GM23248 (cell line): ENCODE results near the gene HOXC11. TPM values are rescaled to one million over a fixed set of nuclear protein-coding genes. Genes with fewer than 3 reads are reported as not detected.
A peak's percentile ranks its signal among the peaks of the same experiment; 100 is the strongest.

Source experiments
- DNase-seq: peaks from one replicate; pipeline ENCODE4 v3.0.0-alpha.2; 2015
- H2AFZ ChIP-seq: fragments of 200-600 bp; sonication (generic); 2 replicates; pipeline ENCODE4 v1.6.1; 2016; ENCODE audit warnings: antibody characterized with exemption
- H3F3A ChIP-seq: fragments of 200-600 bp; sonication (generic); 2 replicates; pipeline ENCODE4 v1.6.1; 2016; ENCODE audit warnings: mild to moderate bottlenecking, antibody characterized with exemption, mixed run types; ENCODE audit not compliant: insufficient read depth
- H3K27ac ChIP-seq: fragments of 200-600 bp; sonication (generic); 2 replicates; pipeline ENCODE4 v1.5.1; 2016; ENCODE audit warnings: mild to moderate bottlenecking
- H3K27me3 ChIP-seq: fragments of 200-600 bp; sonication (generic); replicated peaks from 2 replicates; pipeline ENCODE4 v1.6.1; 2016; ENCODE audit warnings: mild to moderate bottlenecking; ENCODE audit not compliant: insufficient read depth
- H3K36me3 ChIP-seq: fragments of 200-600 bp; sonication (generic); 2 replicates; pipeline ENCODE4 v1.6.1; 2016; ENCODE audit warnings: low read depth, mild to moderate bottlenecking
- H3K4me1 ChIP-seq: fragments of 200-600 bp; sonication (generic); 2 replicates; pipeline ENCODE4 v1.6.1; 2016; ENCODE audit warnings: mild to moderate bottlenecking; ENCODE audit not compliant: insufficient read depth
- H3K4me2 ChIP-seq: fragments of 200-600 bp; sonication (generic); one replicate; pipeline ENCODE4 v1.6.1; 2016; ENCODE audit warnings: mild to moderate bottlenecking; ENCODE audit not compliant: unreplicated experiment
- H3K4me3 ChIP-seq: fragments of 200-600 bp; sonication (generic); 2 replicates; pipeline ENCODE4 v1.5.1; 2016; ENCODE audit warnings: mild to moderate bottlenecking
- H3K79me2 ChIP-seq: fragments of 200-600 bp; sonication (generic); 2 replicates; pipeline ENCODE4 v1.6.1; 2016; ENCODE audit warnings: mild to moderate bottlenecking; ENCODE audit not compliant: insufficient read depth
- H3K9ac ChIP-seq: fragments of 200-600 bp; sonication (generic); 2 replicates; pipeline ENCODE4 v1.6.1; 2016; ENCODE audit warnings: mild to moderate bottlenecking
- H3K9me2 ChIP-seq: fragments of 200-600 bp; sonication (generic); 2 replicates; pipeline ENCODE4 v1.6.1; 2016; ENCODE audit warnings: mixed run types, mild to moderate bottlenecking, moderate library complexity; ENCODE audit not compliant: insufficient read depth
- H3K9me3 ChIP-seq: fragments of 200-600 bp; sonication (generic); one replicate; pipeline ENCODE4 v1.6.1; 2017; ENCODE audit warnings: low read depth
- H4K20me1 ChIP-seq: fragments of 200-600 bp; sonication (generic); 2 replicates; pipeline ENCODE4 v1.6.0; 2016; ENCODE audit not compliant: insufficient read depth
- EZH2 ChIP-seq: fragments of 200-600 bp; sonication (generic); IDR thresholded peaks from 2 replicates; pipeline ENCODE4 v1.6.1; 2018; ENCODE audit warnings: antibody characterized with exemption, mild to moderate bottlenecking; ENCODE audit not compliant: insufficient read depth, poor library complexity, severe bottlenecking
- EZH2phosphoT487 ChIP-seq: fragments of 200-600 bp; sonication (generic); IDR thresholded peaks from 2 replicates; pipeline ENCODE4 v1.6.1; 2018; ENCODE audit warnings: antibody characterized with exemption, moderate library complexity, mild to moderate bottlenecking, low read depth; ENCODE audit not compliant: insufficient read depth
- WGBS, 2 experiments: methylation state at CpG; one replicate each; pipeline ENCODE4 v1.1.6; 2015 to 2017; ENCODE audit warnings: low lambda C conversion rate in 2 of 2, low coverage in 1 of 2; ENCODE audit errors: missing lambda C conversion rate in 2 of 2; 5-methylcytosine and 5-hydroxymethylcytosine counted together
- in situ Hi-C: fragments of 300-500 bp; cut with MboI; formaldehyde crosslinking; loops from 2 replicates; pipeline ENCODE4 v1.15.0; 2020
- polyA plus RNA-seq: library from polyadenylated mRNA; unstranded; fragments of >200 nt; fragmentation: Nextera tagmentation; extraction: Ambion mirVana; gene quantifications from 2 replicates; pipeline ENCODE4 v1.2.1, GENCODE V29; 2016
- total RNA-seq: library from RNA; depleted of rRNA; stranded (reverse); fragments of >200 nt; shearing (Covaris generic); gene quantifications from 2 replicates; pipeline ENCODE4 v1.2.3, GENCODE V29; 2014

The HOXC11 gene
- total and polyA plus RNA-seq, 2 experiments from 2014 or later = not detected

GRCh38 chr12:53994009-53994263 is 21.0 kb downstream of the HOXC11 start:
- Histone ChIP-seq H3K79me2 (no peaks in the 10 kb centered on the region), H3K27ac (no peak overlapping the region), H3K9me3 (no peaks in the 10 kb centered on the region), H3K27me3 (peaks cover 58% of the 10 kb centered on the region), H3K9ac (no peak overlapping the region), H3F3A (no peaks in the 10 kb centered on the region), H3K36me3 (no peaks in the 10 kb centered on the region), H4K20me1 (no peaks in the 10 kb centered on the region), H3K4me2 (no peak overlapping the region), H3K4me3 (no peak overlapping the region), H3K9me2 (no peaks in the 10 kb centered on the region), H3K4me1 (peaks cover 9% of the 10 kb centered on the region), H2AFZ (no peak overlapping the region)
- TF ChIP-seq EZH2phosphoT487 = no peak
- TF ChIP-seq EZH2 = no peak
- in situ Hi-C loops = no loop called here
- WGBS, 2 experiments = 24 to 25% methylated on average over 19 of the region's 19 CpGs
- no peak for DNase-seq

- Histone ChIP-seq H3K9ac (peak overlapping the region; percentile 75), H3K9me2 (no peaks in the 10 kb centered on the region), H3F3A (no peaks in the 10 kb centered on the region), H4K20me1 (no peaks in the 10 kb centered on the region), H3K4me2 (peak overlapping the region; percentile 66), H3K4me3 (peak overlapping the region; percentile 56), H3K79me2 (no peaks in the 10 kb centered on the region), H2AFZ (peak overlapping the region; percentile 70), H3K27me3 (peaks cover 53% of the 10 kb centered on the region), H3K36me3 (no peaks in the 10 kb centered on the region), H3K4me1 (peaks cover 9% of the 10 kb centered on the region), H3K27ac (no peak overlapping the region), H3K9me3 (no peaks in the 10 kb centered on the region)
- in situ Hi-C loops = no loop called here
- WGBS, 2 experiments = 22 to 24% methylated on average over 47 to 58 of the region's 60 CpGs
- TF ChIP-seq EZH2 (peak; percentile 86), EZH2phosphoT487 (no peak)
- DNase-seq = no peak
Observed at GRCh38 chr12:53994264-53995001, 21.5 kb downstream of the HOXC11 start.

GRCh38 chr12:53995002-53995377 is 22.1 kb downstream of the HOXC11 start:
- Histone ChIP-seq H3K9me2 (no peaks in the 10 kb centered on the region), H3K9ac (peak overlapping the region; percentile 75), H3K79me2 (no peaks in the 10 kb centered on the region), H3K27ac (no peak overlapping the region), H3F3A (no peaks in the 10 kb centered on the region), H3K9me3 (no peaks in the 10 kb centered on the region), H3K4me3 (peak overlapping the region; percentile 56), H4K20me1 (no peaks in the 10 kb centered on the region), H3K4me1 (peaks cover 8% of the 10 kb centered on the region; the same call in 1 of the 2 replicates), H3K27me3 (peaks cover 48% of the 10 kb centered on the region), H3K4me2 (peak overlapping the region; percentile 66), H3K36me3 (no peaks in the 10 kb centered on the region), H2AFZ (peak overlapping the region; percentile 70)
- TF ChIP-seq EZH2phosphoT487 (0 out of 2 replicates have a peak, but pooled peaks have one; percentile 54), EZH2 (peak; percentile 63)
- in situ Hi-C loops = no loop called here
- peak; percentile 62 for DNase-seq
- 10% methylated on average over 17 of the region's 17 CpGs for WGBS, 2 experiments

- H3F3A ChIP-seq = no peaks in the 10 kb centered on the region
- H3K79me2 ChIP-seq = 0 out of 2 replicates have a peak, but pooled peaks cover 1% of the 10 kb centered on the region
- TF ChIP-seq EZH2phosphoT487 = no peak
- no peak for TF ChIP-seq EZH2
- in situ Hi-C loops = no loop called here
- H3K4me3 ChIP-seq = peak overlapping the region; percentile 56
- no peaks in the 10 kb centered on the region for H4K20me1 ChIP-seq
- H3K4me1 ChIP-seq = peaks cover 2% of the 10 kb centered on the region; the same call in 1 of the 2 replicates
- H3K4me2 ChIP-seq = peak overlapping the region; percentile 66
- no peaks in the 10 kb centered on the region for H3K9me2 ChIP-seq
- peak; percentile 64 for DNase-seq
- no peak overlapping the region for H3K27ac ChIP-seq
- H3K9ac ChIP-seq = peak overlapping the region; percentile 75
- no peaks in the 10 kb centered on the region for H3K9me3 ChIP-seq
- H3K27me3 ChIP-seq = peaks cover 42% of the 10 kb centered on the region
- no peaks in the 10 kb centered on the region for H3K36me3 ChIP-seq
- peak overlapping the region; percentile 70 for H2AFZ ChIP-seq
- 25 to 40% methylated on average over 37 to 45 of the region's 48 CpGs for WGBS, 2 experiments
Observed at GRCh38 chr12:53995378-53996239, 22.7 kb downstream of the HOXC11 start.
